Glutamatergic neuron (in vitro differentiated cells): Measurements from ENCODE around the gene ARHGAP22. TPM values are rescaled to one million over a fixed set of nuclear protein-coding genes. Genes with fewer than 3 reads are reported as not detected.
A peak's percentile ranks its signal among the peaks of the same experiment; 100 is the strongest.

Source experiments
- DNase-seq: peaks from one replicate; pipeline ENCODE4 v3.0.0; 2022
- H3K27ac Mint-ChIP-seq: one replicate; pipeline ENCODE4 v1.8.0; 2020; ENCODE audit warnings: mild to moderate bottlenecking, mixed read lengths, inconsistent platforms; ENCODE audit not compliant: unreplicated experiment
- H3K27me3 Mint-ChIP-seq: one replicate; pipeline ENCODE4 v1.8.0; 2020; ENCODE audit warnings: mild to moderate bottlenecking, moderate library complexity, mixed read lengths, inconsistent platforms; ENCODE audit not compliant: unreplicated experiment
- H3K36me3 Mint-ChIP-seq: one replicate; pipeline ENCODE4 v1.8.0; 2020; ENCODE audit warnings: mild to moderate bottlenecking, mixed read lengths, inconsistent platforms; ENCODE audit not compliant: unreplicated experiment
- H3K4me1 Mint-ChIP-seq: one replicate; pipeline ENCODE4 v1.8.0; 2020; ENCODE audit warnings: mild to moderate bottlenecking, low read depth, mixed read lengths, inconsistent platforms; ENCODE audit not compliant: unreplicated experiment
- H3K4me3 Mint-ChIP-seq: one replicate; pipeline ENCODE4 v1.8.0; 2020; ENCODE audit warnings: mild to moderate bottlenecking, mixed read lengths, inconsistent platforms; ENCODE audit not compliant: unreplicated experiment
- H3K9me3 Mint-ChIP-seq: one replicate; pipeline ENCODE4 v1.8.0; 2020; ENCODE audit warnings: mild to moderate bottlenecking, moderate library complexity, mixed read lengths, inconsistent platforms; ENCODE audit not compliant: unreplicated experiment
- total RNA-seq: library from RNA; stranded (reverse); fragmentation: NEBNext Ultra II Directional; extraction: Animal tissue kit (Norgen Biotek cat#: 25700); gene quantifications from one replicate; pipeline ENCODE4 v1.2.1, GENCODE V29; 2021; ENCODE audit not compliant: unreplicated experiment
- TF ChIP-seq, protein P1 (sequence below): fragments of 200-600 bp; sonication (generic); IDR thresholded peaks from one replicate; pipeline ENCODE4 v1.5.0; 2021; ENCODE audit not compliant: partially characterized antibody, unreplicated experiment

The ARHGAP22 gene
- total RNA-seq, 1 donor from 2014 or later: 10.0 TPM

GRCh38 chr10:48536156-48536500 is 68.7 kb downstream of the ARHGAP22 start:
- H3K4me3 Mint-ChIP-seq: no peak overlapping the region
- H3K27me3 Mint-ChIP-seq: peaks cover 5% of the 10 kb centered on the region
- peak overlapping the region; percentile 43 for H3K27ac Mint-ChIP-seq
- TF ChIP-seq, protein P1, sequence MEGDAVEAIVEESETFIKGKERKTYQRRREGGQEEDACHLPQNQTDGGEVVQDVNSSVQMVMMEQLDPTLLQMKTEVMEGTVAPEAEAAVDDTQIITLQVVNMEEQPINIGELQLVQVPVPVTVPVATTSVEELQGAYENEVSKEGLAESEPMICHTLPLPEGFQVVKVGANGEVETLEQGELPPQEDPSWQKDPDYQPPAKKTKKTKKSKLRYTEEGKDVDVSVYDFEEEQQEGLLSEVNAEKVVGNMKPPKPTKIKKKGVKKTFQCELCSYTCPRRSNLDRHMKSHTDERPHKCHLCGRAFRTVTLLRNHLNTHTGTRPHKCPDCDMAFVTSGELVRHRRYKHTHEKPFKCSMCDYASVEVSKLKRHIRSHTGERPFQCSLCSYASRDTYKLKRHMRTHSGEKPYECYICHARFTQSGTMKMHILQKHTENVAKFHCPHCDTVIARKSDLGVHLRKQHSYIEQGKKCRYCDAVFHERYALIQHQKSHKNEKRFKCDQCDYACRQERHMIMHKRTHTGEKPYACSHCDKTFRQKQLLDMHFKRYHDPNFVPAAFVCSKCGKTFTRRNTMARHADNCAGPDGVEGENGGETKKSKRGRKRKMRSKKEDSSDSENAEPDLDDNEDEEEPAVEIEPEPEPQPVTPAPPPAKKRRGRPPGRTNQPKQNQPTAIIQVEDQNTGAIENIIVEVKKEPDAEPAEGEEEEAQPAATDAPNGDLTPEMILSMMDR: no peak
- no peak for DNase-seq
- peaks cover 23% of the 10 kb centered on the region for H3K4me1 Mint-ChIP-seq
- no peaks in the 10 kb centered on the region for H3K36me3 Mint-ChIP-seq
- H3K9me3 Mint-ChIP-seq: peaks cover 2% of the 10 kb centered on the region

GRCh38 chr10:48535416-48536155 is 69.3 kb downstream of the ARHGAP22 start:
- DNase-seq: no peak
- Mint-ChIP-seq H3K36me3 (no peaks in the 10 kb centered on the region), H3K9me3 (peaks cover 2% of the 10 kb centered on the region), H3K4me1 (peaks cover 23% of the 10 kb centered on the region), H3K27ac (no peak overlapping the region), H3K27me3 (peaks cover 5% of the 10 kb centered on the region), H3K4me3 (no peak overlapping the region)
- TF ChIP-seq, protein P1: no peak

DNA sequence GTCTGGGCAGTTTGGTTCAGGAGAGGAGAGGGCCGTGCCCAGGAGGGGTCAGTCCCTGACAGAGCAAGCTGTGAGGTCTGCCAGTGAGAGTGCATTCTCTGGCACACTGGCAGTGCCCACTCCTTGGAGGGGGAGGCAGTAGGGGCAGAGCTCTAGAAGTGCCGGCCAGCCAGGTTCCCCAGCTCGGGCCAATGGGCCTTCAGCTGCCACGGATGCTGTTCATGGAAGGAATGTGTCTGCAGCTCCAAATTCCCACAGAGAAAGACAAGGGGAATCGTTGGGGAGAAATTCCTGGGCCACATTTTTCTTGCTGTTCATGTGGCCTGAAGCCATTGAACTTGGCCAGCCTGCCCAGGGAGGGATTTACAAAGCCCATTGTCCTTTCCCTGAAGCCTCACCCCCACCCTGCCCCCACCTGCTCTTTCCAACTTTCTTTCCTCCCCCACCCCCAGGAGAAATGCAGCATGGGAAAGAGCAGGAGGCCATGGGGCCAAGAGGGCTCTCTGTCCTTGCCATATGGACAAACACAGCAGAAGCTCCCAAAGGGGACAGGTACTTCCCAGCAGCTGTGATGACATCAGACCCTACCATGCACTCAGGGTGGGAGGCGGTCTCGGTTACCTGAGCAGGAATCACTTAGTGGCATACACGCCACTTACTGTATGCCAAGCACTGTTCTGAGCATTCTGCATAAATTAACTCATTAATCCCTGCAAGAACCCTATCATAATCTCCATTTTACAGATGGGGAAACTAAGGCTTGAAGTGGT is 70.7 kb downstream of the ARHGAP22 start:
- H3K4me3 Mint-ChIP-seq: peak overlapping the region; percentile 49
- peaks cover 5% of the 10 kb centered on the region for H3K27me3 Mint-ChIP-seq
- no peak for DNase-seq
- H3K27ac Mint-ChIP-seq: peak overlapping the region; percentile 52
- H3K4me1 Mint-ChIP-seq: peaks cover 23% of the 10 kb centered on the region
- TF ChIP-seq, protein P1: no peak
- no peaks in the 10 kb centered on the region for H3K36me3 Mint-ChIP-seq
- peaks cover 2% of the 10 kb centered on the region for H3K9me3 Mint-ChIP-seq

- TF ChIP-seq, protein P1: no peak
- Mint-ChIP-seq H3K4me1 (peaks cover 23% of the 10 kb centered on the region), H3K27me3 (peaks cover 5% of the 10 kb centered on the region), H3K27ac (peak overlapping the region; percentile 52), H3K36me3 (no peaks in the 10 kb centered on the region), H3K9me3 (peaks cover 2% of the 10 kb centered on the region), H3K4me3 (peak overlapping the region; percentile 49)
- no peak for DNase-seq
Measured at GRCh38 chr10:48533540-48533939, 71.3 kb downstream of the ARHGAP22 start.

GRCh38 chr10:48531486-48531885 is 73.4 kb downstream of the ARHGAP22 start:
- H3K4me3 Mint-ChIP-seq: no peak overlapping the region
- TF ChIP-seq, protein P1: no peak

More at GRCh38 chr10:48531486-48531885, 73.4 kb downstream of the ARHGAP22 start:
- DNase-seq: no peak
- no peak overlapping the region for H3K27ac Mint-ChIP-seq
- H3K4me1 Mint-ChIP-seq: peaks cover 16% of the 10 kb centered on the region
- H3K36me3 Mint-ChIP-seq: peaks cover 5% of the 10 kb centered on the region
- peaks cover 6% of the 10 kb centered on the region for H3K27me3 Mint-ChIP-seq
- no peaks in the 10 kb centered on the region for H3K9me3 Mint-ChIP-seq
